CD4-positive, alpha-beta T cell (primary cell): ENCODE measurements around the gene SLC12A7. TPM values are rescaled to one million over a fixed set of nuclear protein-coding genes. Genes with fewer than 3 reads are reported as not detected.

Experiments
- ATAC-seq: fragments of 200-7000 bp; cut with Tn5 transposase; one replicate; pipeline ENCODE4 v1.10.0; 2022; ENCODE audit warnings: mild to moderate bottlenecking; ENCODE audit not compliant: poor library complexity
- CTCF ChIA-PET: fragments of 350-600 bp; sonication (Branson Sonifier 250); formaldehyde crosslinking; loops from one replicate; lab custom pipeline; 2021; ENCODE audit warnings: antibody characterized with exemption, inconsistent platforms; lab: Charles Lee
- POLR2A ChIA-PET: fragments of 350-600 bp; sonication (Branson Sonifier 250); formaldehyde crosslinking; loops from one replicate; lab custom pipeline; 2021; ENCODE audit warnings: antibody characterized with exemption, inconsistent platforms; lab: Charles Lee
- DNase-seq, 14 experiments: peaks; one replicate each; pipeline ENCODE4 v3.0.0-alpha.2; 2013 to 2020; ENCODE audit warnings: mixed read lengths in 2 of 14
- H3K27ac ChIP-seq, 2 donors: one replicate each; pipeline versions ENCODE4 v1.5.1 to v1.7.0; 2013; ENCODE audit warnings: low read length in 2 of 2, low read depth in 1 of 2, mild to moderate bottlenecking in 1 of 2
- H3K27me3 ChIP-seq, 2 experiments: 1 replicate in 1 of 2; 2 replicates in 1 of 2; pipeline versions ENCODE4 v1.6.1 to v1.7.0; 2013; ENCODE audit warnings: low read length in 2 of 2, control low read depth in 1 of 2, mild to moderate bottlenecking in 1 of 2, moderate library complexity in 1 of 2; ENCODE audit not compliant: insufficient read depth in 2 of 2, control insufficient read depth in 1 of 2
- H3K36me3 ChIP-seq: one replicate; pipeline ENCODE4 v1.6.1; 2013; ENCODE audit warnings: low read length, control low read depth; ENCODE audit not compliant: insufficient read depth
- H3K4me1 ChIP-seq: one replicate; pipeline ENCODE4 v1.6.1; 2013; ENCODE audit warnings: low read length, control low read depth; ENCODE audit not compliant: insufficient read depth
- H3K4me3 ChIP-seq: one replicate; pipeline ENCODE4 v1.5.1; 2013; ENCODE audit warnings: mild to moderate bottlenecking, low read length, moderate library complexity
- H3K9me3 ChIP-seq, 2 experiments: 1 replicate in 1 of 2; 2 replicates in 1 of 2; pipeline versions ENCODE4 v1.6.1 to v1.7.0; 2013; ENCODE audit warnings: low read length in 2 of 2, mild to moderate bottlenecking in 2 of 2, control low read depth in 1 of 2, moderate library complexity in 1 of 2; ENCODE audit not compliant: control insufficient read depth in 1 of 2, insufficient read depth in 1 of 2
- H3K27ac Mint-ChIP-seq: one replicate; pipeline ENCODE4 v1.8.0; 2020; ENCODE audit warnings: mixed read lengths
- H3K27me3 Mint-ChIP-seq: one replicate; pipeline ENCODE4 v1.8.0; 2021; ENCODE audit warnings: mixed read lengths
- H3K36me3 Mint-ChIP-seq: one replicate; pipeline ENCODE4 v1.8.0; 2021; ENCODE audit warnings: low read depth, mixed read lengths
- H3K4me1 Mint-ChIP-seq: one replicate; pipeline ENCODE4 v1.8.0; 2021; ENCODE audit warnings: low read depth, mixed read lengths
- H3K4me3 Mint-ChIP-seq: one replicate; pipeline ENCODE4 v1.8.0; 2020; ENCODE audit warnings: mild to moderate bottlenecking, mixed read lengths
- H3K9me3 Mint-ChIP-seq: one replicate; pipeline ENCODE4 v1.8.0; 2020; ENCODE audit warnings: mixed read lengths
- CTCF ChIP-seq: fragments of 200-600 bp; IDR thresholded peaks from one replicate; pipeline ENCODE4 v1.8.0; 2022; ENCODE audit warnings: antibody characterized with exemption, mild to moderate bottlenecking
- intact Hi-C, 2 experiments: fragments of 100-400 bp; cut with DNase I in 1 of 2; cut with micrococcal nuclease in 1 of 2; formaldehyde crosslinking; loops; one replicate each; pipeline versions ENCODE4 v1.15.1 to v1.9.0; 2023 to 2025; cut with DNase I, micrococcal nuclease
- total RNA-seq, 174 experiments: library from RNA in 2 of 174; stranded (reverse) in 2 of 174; gene quantifications; one replicate each; pipeline ENCODE4 v1.2.3 and lab custom pipeline; 2021 to 2026

Gene SLC12A7
- total RNA-seq, 2 experiments from 2014 or later: 47.9 to 51.7 TPM

GRCh38 chr5:1144089-1144488 lies 32.2 kb upstream of the SLC12A7 start:
- Mint-ChIP-seq H3K27me3 (peaks cover 5% of the 10 kb centered on the region), H3K9me3 (no peaks in the 10 kb centered on the region), H3K4me1 (peaks cover 4% of the 10 kb centered on the region), H3K27ac (no peak overlapping the region), H3K36me3 (no peaks in the 10 kb centered on the region), H3K4me3 (no peak overlapping the region)
- no peak for DNase-seq
- intact Hi-C loops: loop anchor here (5.0 kb wide), 2 partner anchors 92 to 472 kb away; no protein-coding TSS in a partner anchor
- Histone ChIP-seq H3K36me3 (no peaks in the 10 kb centered on the region), H3K27ac (no peak overlapping the region), H3K4me3 (no peak overlapping the region), H3K9me3 (no peaks in the 10 kb centered on the region), H3K4me1 (peaks cover 8% of the 10 kb centered on the region), H3K27me3 (peaks cover 0 to 6% of the 10 kb centered on the region in 2 experiments)
- ATAC-seq: no peak
- no peak for TF ChIP-seq CTCF
- ChIA-PET POLR2A (no interaction called here), CTCF (no interaction called here)

GRCh38 chr5:1143670-1143951 lies 31.7 kb upstream of the SLC12A7 start:
- CTCF ChIA-PET: no interaction called here
- ATAC-seq (no peak), DNase-seq (no peak)
- Histone ChIP-seq H3K4me1 (peaks cover 8% of the 10 kb centered on the region), H3K9me3 (no peaks in the 10 kb centered on the region), H3K27ac (no peak overlapping the region), H3K27me3 (peaks cover 0 to 6% of the 10 kb centered on the region in 2 experiments), H3K36me3 (no peaks in the 10 kb centered on the region), H3K4me3 (no peak overlapping the region)
- Mint-ChIP-seq H3K4me3 (no peak overlapping the region), H3K4me1 (peaks cover 4% of the 10 kb centered on the region), H3K36me3 (no peaks in the 10 kb centered on the region), H3K9me3 (no peaks in the 10 kb centered on the region), H3K27ac (no peak overlapping the region), H3K27me3 (peaks cover 5% of the 10 kb centered on the region)
- POLR2A ChIA-PET: no interaction called here
- intact Hi-C loops: loop anchor here (5.0 kb wide), 2 partner anchors 91 to 471 kb away; no protein-coding TSS in a partner anchor
- TF ChIP-seq CTCF: no peak

GRCh38 chr5:1142886-1143669 lies 31.2 kb upstream of the SLC12A7 start:
- Mint-ChIP-seq H3K36me3 (no peaks in the 10 kb centered on the region), H3K27me3 (peaks cover 5% of the 10 kb centered on the region), H3K4me3 (no peak overlapping the region), H3K4me1 (peaks cover 8% of the 10 kb centered on the region), H3K27ac (no peak overlapping the region), H3K9me3 (no peaks in the 10 kb centered on the region)
- no peaks in the 10 kb centered on the region for H3K36me3 ChIP-seq
- ATAC-seq (no peak), DNase-seq (no peak)
- H3K27me3 ChIP-seq: peaks cover 0 to 6% of the 10 kb centered on the region in 2 experiments
- ChIA-PET POLR2A (no interaction called here), CTCF (no interaction called here)
- no peak overlapping the region for H3K27ac ChIP-seq
- peaks cover 9% of the 10 kb centered on the region for H3K4me1 ChIP-seq
- intact Hi-C loops: loop anchor here (5.0 kb wide), 2 partner anchors 91 to 471 kb away; no protein-coding TSS in a partner anchor
- H3K9me3 ChIP-seq: no peaks in the 10 kb centered on the region
- TF ChIP-seq CTCF: no peak
- H3K4me3 ChIP-seq: no peak overlapping the region
